Liver (tissue), 3 donors: ENCODE measurements around the gene MUSK.

ENCODE experiments used
- ATF3 ChIP-seq: IDR thresholded peaks from 2 replicates; pipeline ENCODE4 v1.6.1; 2016; ENCODE audit warnings: antibody characterized with exemption
- CTCF ChIP-seq: fragments of 150-350 bp; IDR thresholded peaks from 2 replicates; pipeline ENCODE4 v1.5.1; 2017; ENCODE audit warnings: improper control_type of control experiment, low read depth, low read length; ENCODE audit not compliant: missing input control
- EGR1 ChIP-seq, 2 donors: IDR thresholded peaks; 2 replicates each; pipeline ENCODE4 v1.6.1; 2016 to 2018; ENCODE audit warnings: antibody characterized with exemption in 2 of 2, low read depth in 2 of 2
- FOXA1 ChIP-seq: IDR thresholded peaks from 2 replicates; pipeline ENCODE4 v1.6.1; 2016; ENCODE audit warnings: antibody characterized with exemption
- GABPA ChIP-seq, 2 donors: IDR thresholded peaks in 1 of 2; conservative IDR thresholded peaks in 1 of 2; 2 replicates each; pipeline ENCODE4 v1.6.1; 2016; ENCODE audit warnings: antibody characterized with exemption in 2 of 2, mild to moderate bottlenecking in 1 of 2, moderate library complexity in 1 of 2
- MAX ChIP-seq: IDR thresholded peaks from 2 replicates; pipeline ENCODE4 v1.6.1; 2016; ENCODE audit warnings: antibody characterized with exemption
- NR2F2 ChIP-seq: IDR thresholded peaks from 2 replicates; pipeline ENCODE4 v1.6.1; 2016; ENCODE audit warnings: antibody characterized with exemption
- RAD21 ChIP-seq, 2 donors: IDR thresholded peaks; 2 replicates each; pipeline ENCODE4 v1.6.1; 2016; ENCODE audit warnings: antibody characterized with exemption in 2 of 2, mild to moderate bottlenecking in 2 of 2
- REST ChIP-seq: IDR thresholded peaks from 2 replicates; pipeline ENCODE4 v1.6.1; 2016; ENCODE audit warnings: antibody characterized with exemption, mild to moderate bottlenecking
- RXRA ChIP-seq, 2 donors: IDR thresholded peaks; 2 replicates each; pipeline ENCODE4 v1.6.1; 2017 to 2018; ENCODE audit warnings: antibody characterized with exemption in 2 of 2, mild to moderate bottlenecking in 1 of 2
- SP1 ChIP-seq: IDR thresholded peaks from 2 replicates; pipeline ENCODE4 v1.6.1; 2018; ENCODE audit warnings: antibody characterized with exemption, mild to moderate bottlenecking
- TAF1 ChIP-seq: conservative IDR thresholded peaks from 2 replicates; pipeline ENCODE4 v1.6.1; 2016; ENCODE audit warnings: antibody characterized with exemption, mild to moderate bottlenecking
- YY1 ChIP-seq: IDR thresholded peaks from 2 replicates; pipeline ENCODE4 v1.6.1; 2016; ENCODE audit warnings: antibody characterized with exemption, mild to moderate bottlenecking
- ZBTB33 ChIP-seq: IDR thresholded peaks from 2 replicates; pipeline ENCODE4 v1.6.1; 2016; ENCODE audit warnings: antibody characterized with exemption
- donor health status: healthy.
- donor health status: healthy.

- TF ChIP-seq CTCF, result no peak
- TF ChIP-seq YY1, result no peak
- TF ChIP-seq ZBTB33, result no peak
- TF ChIP-seq SP1, result no peak
- no peak for TF ChIP-seq RXRA (IDR thresholded peaks at IDR 0.05)
- no peak for TF ChIP-seq EGR1 (IDR thresholded peaks at IDR 0.05; ENCODE audit: low read depth in 2 of 2)
- TF ChIP-seq TAF1, result no peak
- TF ChIP-seq ATF3, result no peak
- no peak for TF ChIP-seq REST
- TF ChIP-seq NR2F2, result no peak
- TF ChIP-seq FOXA1, result no peak
- no peak for TF ChIP-seq MAX
- TF ChIP-seq GABPA (IDR thresholded peaks at IDR 0.05 in 1 of 2, conservative IDR thresholded peaks at IDR 0.05 in 1 of 2), result no peak
- TF ChIP-seq RAD21 (IDR thresholded peaks at IDR 0.05), result no peak
Measured at GRCh38 chr9:110712955-110713354, 44.4 kb downstream of the MUSK start.
